Gastrocnemius medialis (tissue), 4 donors: ENCODE data around the gene SPATA7.

Experiments
- CTCF ChIP-seq, 5 experiments: fragments of 450-650 bp in 3 of 5; fragments of 200-600 bp in 2 of 5; sonication (generic) in 2 of 5; IDR thresholded peaks in 4 of 5; conservative IDR thresholded peaks in 1 of 5; 1 replicate in 4 of 5; 2 replicates in 1 of 5; pipeline ENCODE4 v1.5.1; 2016 to 2019; ENCODE audit warnings: antibody characterized with exemption in 5 of 5, mild to moderate bottlenecking in 3 of 5, moderate library complexity in 3 of 5
- POLR2A ChIP-seq, 2 donors: fragments of 450-650 bp; IDR thresholded peaks; one replicate each; pipeline ENCODE4 v1.6.1; 2017; ENCODE audit warnings: antibody characterized with exemption in 2 of 2, mild to moderate bottlenecking in 2 of 2, moderate library complexity in 2 of 2

- TF ChIP-seq POLR2A (IDR thresholded peaks at IDR 0.05) (no peak), CTCF (IDR thresholded peaks at IDR 0.05 in 4 of 5, conservative IDR thresholded peaks at IDR 0.05 in 1 of 5) (no peak)
Observed at GRCh38 chr14:88348546-88348945, 36.9 kb upstream of the SPATA7 start.
